A673 (cell line): ENCODE data around the gene MVB12A.

Source experiments
- EZH2 ChIP-seq: fragments of 200-600 bp; sonication (generic); IDR thresholded peaks from 2 replicates; pipeline ENCODE4 v1.6.1; 2017; ENCODE audit warnings: borderline replicate concordance, low read depth, mild to moderate bottlenecking, mixed read lengths, antibody characterized with exemption, low read length; ENCODE audit not compliant: poor library complexity, severe bottlenecking
- TF ChIP-seq, protein P1 (sequence below): fragments of 300-800, 200-600 bp; sonication (generic); conservative IDR thresholded peaks from 2 replicates; pipeline ENCODE4 v1.5.1; 2017; ENCODE audit warnings: low read depth, mild to moderate bottlenecking, antibody characterized with exemption, low read length, moderate library complexity, mixed read lengths

DNA sequence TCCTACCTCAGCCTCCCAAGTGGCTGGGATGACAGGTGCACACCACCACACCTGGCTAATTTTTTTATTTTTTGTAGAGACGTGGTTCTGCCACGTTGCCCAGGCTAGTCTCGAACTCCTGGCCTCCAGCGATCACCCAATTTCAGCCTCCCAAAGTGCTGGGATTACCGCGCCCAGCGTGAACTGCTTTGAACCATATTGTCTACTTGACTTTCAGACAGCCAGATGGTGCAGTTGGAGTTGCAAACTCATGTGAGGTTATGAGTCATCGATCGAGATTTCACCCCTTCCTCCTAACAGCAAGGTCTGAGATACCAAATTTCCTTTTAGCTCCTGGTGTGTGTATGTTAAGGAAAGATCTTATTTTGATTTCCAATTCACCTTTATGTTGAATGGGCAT, 53.2 kb downstream of the MVB12A start:
- TF ChIP-seq, protein P1, sequence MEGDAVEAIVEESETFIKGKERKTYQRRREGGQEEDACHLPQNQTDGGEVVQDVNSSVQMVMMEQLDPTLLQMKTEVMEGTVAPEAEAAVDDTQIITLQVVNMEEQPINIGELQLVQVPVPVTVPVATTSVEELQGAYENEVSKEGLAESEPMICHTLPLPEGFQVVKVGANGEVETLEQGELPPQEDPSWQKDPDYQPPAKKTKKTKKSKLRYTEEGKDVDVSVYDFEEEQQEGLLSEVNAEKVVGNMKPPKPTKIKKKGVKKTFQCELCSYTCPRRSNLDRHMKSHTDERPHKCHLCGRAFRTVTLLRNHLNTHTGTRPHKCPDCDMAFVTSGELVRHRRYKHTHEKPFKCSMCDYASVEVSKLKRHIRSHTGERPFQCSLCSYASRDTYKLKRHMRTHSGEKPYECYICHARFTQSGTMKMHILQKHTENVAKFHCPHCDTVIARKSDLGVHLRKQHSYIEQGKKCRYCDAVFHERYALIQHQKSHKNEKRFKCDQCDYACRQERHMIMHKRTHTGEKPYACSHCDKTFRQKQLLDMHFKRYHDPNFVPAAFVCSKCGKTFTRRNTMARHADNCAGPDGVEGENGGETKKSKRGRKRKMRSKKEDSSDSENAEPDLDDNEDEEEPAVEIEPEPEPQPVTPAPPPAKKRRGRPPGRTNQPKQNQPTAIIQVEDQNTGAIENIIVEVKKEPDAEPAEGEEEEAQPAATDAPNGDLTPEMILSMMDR: no peak
- no peak for TF ChIP-seq EZH2
